ENCODE measurements around the gene NEU2.
A peak's percentile ranks its signal among the peaks of the same experiment; 100 is the strongest.

Gene NEU2

GRCh38 chr2:233056961-233057605, 24.6 kb downstream of the NEU2 start:
- no peak overlapping the region for H3K4me3 ChIP-seq (ENCODE audit: low read depth, low read length)
- TF ChIP-seq CTCF (IDR thresholded peaks at IDR 0.05; ENCODE audit: insufficient read depth, low read depth, low read length, missing control alignments): no peak
- DNase-seq (ENCODE audit: low read depth): no peak

GRCh38 chr2:233058717-233059546, 26.5 kb downstream of the NEU2 start:
- DNase-seq (ENCODE audit: low read depth): no peak
- TF ChIP-seq CTCF (IDR thresholded peaks at IDR 0.05; ENCODE audit: insufficient read depth, low read depth, low read length, missing control alignments): no peak
- peak overlapping the region; percentile 95 for H3K4me3 ChIP-seq (ENCODE audit: low read depth, low read length)

- TF ChIP-seq CTCF (IDR thresholded peaks at IDR 0.05; ENCODE audit: insufficient read depth, low read depth, low read length, missing control alignments): peak; percentile 24
- H3K4me3 ChIP-seq (ENCODE audit: low read depth, low read length): peak overlapping the region; percentile 95
- DNase-seq (ENCODE audit: low read depth): no peak
Measured at GRCh38 chr2:233059547-233059796, 27.0 kb downstream of the NEU2 start.

- peak; percentile 92 for DNase-seq (ENCODE audit: low read depth)
- no peak for TF ChIP-seq CTCF (IDR thresholded peaks at IDR 0.05; ENCODE audit: insufficient read depth, low read depth, low read length, missing control alignments)
- peak within 1 kb of the TSS; percentile 95 for H3K4me3 ChIP-seq (ENCODE audit: low read depth, low read length)
Measured at GRCh38 chr2:233059797-233060500, 27.5 kb downstream of the NEU2 start, which contains the start of gene INPP5D. Gene INPP5D, plus strand, starts transcription at chr2:233060342. Its CDS starts 137 bp downstream, at chr2:233060479.

- no peak for TF ChIP-seq CTCF (IDR thresholded peaks at IDR 0.05; ENCODE audit: insufficient read depth, low read depth, low read length, missing control alignments)
- peak overlapping the region; percentile 95 for H3K4me3 ChIP-seq (ENCODE audit: low read depth, low read length)
- DNase-seq (ENCODE audit: low read depth): no peak
Measured at GRCh38 chr2:233060501-233060979, 28.1 kb downstream of the NEU2 start.

GRCh38 chr2:233060980-233061590, 28.6 kb downstream of the NEU2 start:
- DNase-seq (ENCODE audit: low read depth): peak; percentile 75
- no peak for TF ChIP-seq CTCF (IDR thresholded peaks at IDR 0.05; ENCODE audit: insufficient read depth, low read depth, low read length, missing control alignments)
- peak overlapping the region; percentile 95 for H3K4me3 ChIP-seq (ENCODE audit: low read depth, low read length)

All from GM12865 (cell line).